Measurements from ENCODE around the gene CACNA1C. TPM values are rescaled to one million over a fixed set of nuclear protein-coding genes. Genes with fewer than 3 reads are reported as not detected.

Gene CACNA1C
- total RNA-seq, 4 donors from 2014 or later = 1.5 to 13.5 (median 2.1) TPM

DNA sequence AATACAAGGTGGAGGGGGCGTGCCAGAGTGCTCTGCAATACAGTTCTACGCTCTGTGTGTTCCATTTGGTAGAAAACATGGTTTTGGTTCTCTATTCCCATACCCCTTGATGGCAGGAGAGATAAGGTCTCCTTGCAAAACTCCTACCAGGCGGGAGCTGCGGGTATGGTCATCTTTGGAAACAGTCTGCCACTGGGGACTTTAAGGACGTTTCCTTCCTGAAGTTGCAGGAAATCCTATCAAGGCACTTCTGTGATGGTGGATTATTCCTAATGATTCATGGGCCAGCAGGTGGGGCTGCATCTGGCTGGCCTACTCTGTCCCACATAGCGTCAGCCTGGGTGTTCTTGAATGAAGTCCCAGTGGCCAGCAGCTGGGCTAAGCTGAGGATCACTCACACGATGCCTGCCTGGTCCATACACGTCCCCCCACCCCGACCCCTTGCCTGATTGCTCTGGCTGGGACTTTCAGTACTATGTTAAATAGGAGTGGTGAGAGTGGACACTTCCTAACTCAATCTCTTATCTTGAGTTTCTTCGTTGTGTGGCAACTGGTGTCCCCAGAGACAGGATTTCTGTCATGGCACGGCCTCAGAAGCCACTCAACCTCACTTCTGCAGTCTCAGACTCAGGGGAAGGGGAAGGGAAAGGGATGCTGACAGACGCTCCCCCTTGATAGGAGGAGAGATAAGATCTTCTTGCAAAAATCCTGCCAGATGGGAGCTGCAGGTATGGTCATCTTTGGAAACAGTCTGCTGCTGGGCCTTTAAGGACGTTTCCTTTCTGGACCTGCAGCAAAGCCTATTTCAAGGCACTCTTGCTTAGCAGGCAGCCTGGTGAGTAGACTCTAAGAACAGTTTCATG, 680.9 kb downstream of the CACNA1C start:
- 39 to 56% methylated on average over 7 to 12 of the region's 13 CpGs for WGBS, 2 donors
- no peaks in the 10 kb centered on the region for H3K4me1 ChIP-seq
- no peaks in the 10 kb centered on the region for H3K36me3 ChIP-seq
- H3K27ac ChIP-seq = no peak overlapping the region
- no peaks in the 10 kb centered on the region for H3K9me3 ChIP-seq
- TF ChIP-seq POLR2A (IDR thresholded peaks at IDR 0.05) = no peak
- TF ChIP-seq CTCF (IDR thresholded peaks at IDR 0.05) = no peak
- no peak for DNase-seq
- no peak overlapping the region for H3K4me3 ChIP-seq
- peaks cover 0 to 60% (median 0%) of the 10 kb centered on the region in 4 donors for H3K27me3 ChIP-seq
- intact Hi-C loops (cut with DNase I) = no loop called here

- no peak for DNase-seq
- Histone ChIP-seq H3K27me3 (peaks cover 0 to 60% (median 0%) of the 10 kb centered on the region in 4 donors), H3K4me3 (no peak overlapping the region), H3K36me3 (no peaks in the 10 kb centered on the region), H3K4me1 (no peaks in the 10 kb centered on the region), H3K9me3 (no peaks in the 10 kb centered on the region), H3K27ac (no peak overlapping the region)
- TF ChIP-seq POLR2A (IDR thresholded peaks at IDR 0.05) (no peak), CTCF (IDR thresholded peaks at IDR 0.05) (no peak)
- intact Hi-C loops (cut with DNase I) = no loop called here
- 50 to 63% methylated on average over 1 of the region's 1 CpG for WGBS, 2 donors
These were observed 682.6 kb downstream of the CACNA1C start for GRCh38 chr12:2735432-2735831.

DNA sequence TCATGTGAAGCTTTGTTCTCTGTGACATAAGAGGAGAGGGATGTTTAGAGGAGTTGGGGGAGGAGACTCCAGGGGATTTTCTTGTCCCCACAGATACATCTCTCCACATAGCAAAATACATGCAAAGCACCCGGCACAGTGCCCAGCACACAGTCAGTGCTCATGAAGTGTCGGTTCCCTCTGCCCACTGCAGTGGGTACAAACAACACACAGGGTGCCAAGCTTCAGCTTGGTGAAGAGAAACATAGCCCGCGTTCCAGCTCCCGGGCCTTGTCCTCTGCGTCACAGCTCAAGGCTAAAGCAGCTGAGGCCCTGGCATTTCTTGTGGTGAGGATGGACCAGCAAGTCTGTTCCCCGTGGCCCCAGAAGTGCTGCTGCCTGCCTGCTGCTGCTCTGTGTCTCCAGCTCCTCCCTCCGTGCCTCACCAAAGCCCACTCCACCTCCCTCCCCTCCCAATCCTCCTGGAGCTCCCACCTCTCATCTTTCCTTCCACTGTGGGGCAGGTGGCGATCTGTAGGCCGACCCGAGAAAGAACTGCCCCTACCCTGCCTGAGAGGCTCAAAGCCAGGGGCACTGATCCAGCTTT, 685.0 kb downstream of the CACNA1C start:
- H3K9me3 ChIP-seq = no peaks in the 10 kb centered on the region
- WGBS, 2 donors = 62% methylated on average over 4 of the region's 11 CpGs; no CpG with 5 or more reads in 1 of the 2 donors
- no peaks in the 10 kb centered on the region for H3K36me3 ChIP-seq
- peaks cover 0 to 40% (median 0%) of the 10 kb centered on the region in 4 donors for H3K27me3 ChIP-seq
- no peaks in the 10 kb centered on the region for H3K4me1 ChIP-seq
- DNase-seq = no peak
- intact Hi-C loops (cut with DNase I) = no loop called here
- TF ChIP-seq CTCF (IDR thresholded peaks at IDR 0.05) = no peak
- no peak for TF ChIP-seq POLR2A (IDR thresholded peaks at IDR 0.05)
- H3K27ac ChIP-seq = no peak overlapping the region
- H3K4me3 ChIP-seq = no peak overlapping the region

- 66 to 73% methylated on average over 11 of the region's 11 CpGs for WGBS, 2 donors
- no peak overlapping the region for H3K27ac ChIP-seq
- no peaks in the 10 kb centered on the region for H3K9me3 ChIP-seq
- intact Hi-C loops (cut with DNase I) = no loop called here
- DNase-seq = no peak
- H3K4me1 ChIP-seq = no peaks in the 10 kb centered on the region
- TF ChIP-seq CTCF (IDR thresholded peaks at IDR 0.05) = no peak
- TF ChIP-seq POLR2A (IDR thresholded peaks at IDR 0.05) = no peak
- H3K27me3 ChIP-seq = peaks cover 0 to 34% (median 0%) of the 10 kb centered on the region in 4 donors
- H3K36me3 ChIP-seq = no peaks in the 10 kb centered on the region
- no peak overlapping the region for H3K4me3 ChIP-seq
These were observed 686.3 kb downstream of the CACNA1C start for GRCh38 chr12:2739069-2739468.

Measured in esophagus squamous epithelium (tissue), 5 donors.